ENCODE results near the gene GSDME.

GRCh38 chr7:24738577-24738976 is 18.7 kb downstream of the GSDME start:
- no peak for TF ChIP-seq EZH2 (IDR thresholded peaks at IDR 0.05; ENCODE audit: low read length, missing control alignments)
- TF ChIP-seq, protein P1, sequence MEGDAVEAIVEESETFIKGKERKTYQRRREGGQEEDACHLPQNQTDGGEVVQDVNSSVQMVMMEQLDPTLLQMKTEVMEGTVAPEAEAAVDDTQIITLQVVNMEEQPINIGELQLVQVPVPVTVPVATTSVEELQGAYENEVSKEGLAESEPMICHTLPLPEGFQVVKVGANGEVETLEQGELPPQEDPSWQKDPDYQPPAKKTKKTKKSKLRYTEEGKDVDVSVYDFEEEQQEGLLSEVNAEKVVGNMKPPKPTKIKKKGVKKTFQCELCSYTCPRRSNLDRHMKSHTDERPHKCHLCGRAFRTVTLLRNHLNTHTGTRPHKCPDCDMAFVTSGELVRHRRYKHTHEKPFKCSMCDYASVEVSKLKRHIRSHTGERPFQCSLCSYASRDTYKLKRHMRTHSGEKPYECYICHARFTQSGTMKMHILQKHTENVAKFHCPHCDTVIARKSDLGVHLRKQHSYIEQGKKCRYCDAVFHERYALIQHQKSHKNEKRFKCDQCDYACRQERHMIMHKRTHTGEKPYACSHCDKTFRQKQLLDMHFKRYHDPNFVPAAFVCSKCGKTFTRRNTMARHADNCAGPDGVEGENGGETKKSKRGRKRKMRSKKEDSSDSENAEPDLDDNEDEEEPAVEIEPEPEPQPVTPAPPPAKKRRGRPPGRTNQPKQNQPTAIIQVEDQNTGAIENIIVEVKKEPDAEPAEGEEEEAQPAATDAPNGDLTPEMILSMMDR (conservative IDR thresholded peaks at IDR 0.05 in 1 of 2, IDR thresholded peaks at IDR 0.05 in 1 of 2; ENCODE audit: low read depth in 1 of 2, low read length in 2 of 2): no peak

Data from fibroblast of lung (primary cell).